Lower leg skin (tissue), 4 donors: Measurements from ENCODE around the gene CLDN6. TPM values are rescaled to one million over a fixed set of nuclear protein-coding genes. Genes with fewer than 3 reads are reported as not detected.

Source experiments
- DNase-seq, 2 donors: peaks; one replicate each; pipeline ENCODE4 v3.0.0-alpha.2; 2019; ENCODE audit warnings: low spot score in 2 of 2
- H3K4me3 ChIP-seq: fragments of 200-600 bp; sonication (generic); 2 replicates; pipeline ENCODE4 v1.5.1; 2017; ENCODE audit warnings: mild to moderate bottlenecking, low read depth; ENCODE audit not compliant: poor library complexity, severe bottlenecking
- CTCF ChIP-seq, 3 donors: fragments of 450-650 bp; IDR thresholded peaks; one replicate each; pipeline ENCODE4 v1.5.1; 2016; ENCODE audit warnings: antibody characterized with exemption in 3 of 3, mild to moderate bottlenecking in 3 of 3, moderate library complexity in 2 of 3
- POLR2A ChIP-seq, 2 donors: fragments of 450-650 bp; IDR thresholded peaks; one replicate each; pipeline ENCODE4 v1.6.1; 2016 to 2017; ENCODE audit warnings: antibody characterized with exemption in 2 of 2, mild to moderate bottlenecking in 1 of 2, moderate library complexity in 1 of 2
- WGBS, 2 donors: methylation state at CpG; one replicate each; pipeline ENCODE4 v1.1.5; 2018; 5-methylcytosine and 5-hydroxymethylcytosine counted together
- intact Hi-C: fragments of 100-400 bp; cut with DNase I; formaldehyde crosslinking; loops from one replicate; pipeline ENCODE4 v1.15.0; 2023; ENCODE audit warnings: low total_unique reads
- total RNA-seq, 4 donors: library from RNA; depleted of rRNA; stranded (reverse); fragments of >200 nt; gene quantifications; one replicate each; pipeline ENCODE4 v1.1.0, GENCODE V29; 2016

Gene CLDN6
- total RNA-seq, 4 donors from 2014 or later = not detected

- DNase-seq = peak in 1 of 2 donors; percentile 52
- TF ChIP-seq CTCF (IDR thresholded peaks at IDR 0.05) (no peak), POLR2A (IDR thresholded peaks at IDR 0.05) (no peak)
- H3K4me3 ChIP-seq = no peak overlapping the region
- intact Hi-C loops = no loop called here
- WGBS, 2 donors = 51 to 55% methylated on average over 8 to 14 of the region's 14 CpGs
Observed at GRCh38 chr16:2992383-2993081, 25.5 kb downstream of the CLDN6 start.

- DNase-seq = no peak
- WGBS, 2 donors = 71 to 77% methylated on average over 10 to 11 of the region's 12 CpGs
- no peak overlapping the region for H3K4me3 ChIP-seq
- intact Hi-C loops = no loop called here
- no peak for TF ChIP-seq CTCF (IDR thresholded peaks at IDR 0.05)
- no peak for TF ChIP-seq POLR2A (IDR thresholded peaks at IDR 0.05)
Observed at GRCh38 chr16:2991566-2992261, 26.3 kb downstream of the CLDN6 start.

DNA sequence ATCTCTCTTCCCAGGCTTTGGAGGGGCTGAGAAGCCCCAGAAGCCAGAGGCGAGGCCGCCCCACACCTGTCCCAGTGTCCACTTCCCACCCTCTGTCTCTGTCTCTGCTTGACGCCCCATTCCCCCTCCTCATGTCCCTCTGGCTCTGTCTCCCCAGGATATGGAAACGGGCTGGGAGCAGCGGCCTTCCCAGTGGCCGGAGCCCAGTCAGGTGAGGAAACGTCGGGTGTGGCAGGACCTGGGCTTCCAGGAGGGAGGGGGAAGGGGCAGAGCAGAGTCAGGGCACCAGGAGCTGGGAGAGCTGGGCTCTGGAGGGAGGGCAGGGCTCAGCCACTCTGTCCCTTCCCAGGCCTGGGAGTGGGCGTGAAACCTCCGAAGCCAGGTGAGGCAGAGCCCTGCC, 27.1 kb downstream of the CLDN6 start:
- WGBS, 2 donors = 38 to 51% methylated on average over 9 to 10 of the region's 10 CpGs
- no peak for DNase-seq
- no peak overlapping the region for H3K4me3 ChIP-seq
- no peak for TF ChIP-seq POLR2A (IDR thresholded peaks at IDR 0.05)
- no peak for TF ChIP-seq CTCF (IDR thresholded peaks at IDR 0.05)
- intact Hi-C loops = no loop called here

GRCh38 chr16:2988590-2989099, 29.3 kb downstream of the CLDN6 start:
- no peak for DNase-seq
- TF ChIP-seq POLR2A (IDR thresholded peaks at IDR 0.05) (no peak), CTCF (IDR thresholded peaks at IDR 0.05) (no peak)
- 46 to 65% methylated on average over 6 to 8 of the region's 8 CpGs for WGBS, 2 donors
- H3K4me3 ChIP-seq = no peak overlapping the region
- intact Hi-C loops = no loop called here

DNA sequence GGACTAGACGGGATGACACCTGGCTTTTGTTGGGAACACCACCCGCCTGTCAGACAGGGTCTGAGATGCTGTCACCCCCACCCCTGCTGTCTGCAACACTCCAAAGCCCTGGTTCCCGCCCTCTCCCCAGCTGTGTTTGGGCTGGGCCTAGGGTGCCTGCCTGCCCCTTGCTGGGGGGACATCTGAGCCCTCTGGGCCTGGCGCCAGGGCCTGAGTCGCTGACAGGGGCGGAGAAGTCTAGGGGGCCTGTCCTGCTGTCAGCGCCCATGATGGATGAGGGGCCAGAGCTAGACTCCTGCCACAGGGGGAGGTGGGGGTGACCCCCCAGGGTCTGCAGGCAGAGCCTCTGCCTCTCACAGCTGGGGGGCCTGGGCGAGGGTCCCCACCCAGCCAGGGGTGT, 30.1 kb downstream of the CLDN6 start:
- TF ChIP-seq CTCF (IDR thresholded peaks at IDR 0.05) = no peak
- TF ChIP-seq POLR2A (IDR thresholded peaks at IDR 0.05) = no peak
- DNase-seq = no peak
- intact Hi-C loops = no loop called here
- 35 to 67% methylated on average over 2 to 4 of the region's 8 CpGs for WGBS, 2 donors
- H3K4me3 ChIP-seq = no peak overlapping the region
